K562 (cell line): ENCODE measurements around the gene CCR7. TPM values are rescaled to one million over a fixed set of nuclear protein-coding genes. Genes with fewer than 3 reads are reported as not detected.
A peak's percentile ranks its signal among the peaks of the same experiment; 100 is the strongest.

Source experiments
- ATAC-seq: fragments of 200-7000 bp; cut with Tn5 transposase; 3 replicates; pipeline ENCODE4 v1.9.1; 2020; ENCODE audit warnings: moderate library complexity
- BruUV-seq: library from RNA; stranded (reverse); fragments of 400-500 nt; replicated peaks from 2 replicates; lab custom pipeline; 2021; lab: Mats Ljungman, UMichigan
- CTCF ChIA-PET: fragments of 300-600 bp; formaldehyde crosslinking; extraction: SDS; loops from one replicate; lab custom pipeline; 2021; ENCODE audit warnings: low intra/inter-chr PET ratio; lab: Yijun Ruan, JAX
- POLR2A ChIA-PET: fragments of 300-600, 350-650 bp; sonication (Branson Sonifier 250); formaldehyde crosslinking; extraction: SDS; loops from one replicate; lab custom pipeline; 2021; ENCODE audit warnings: antibody characterized with exemption, inconsistent platforms; lab: Yijun Ruan, JAX
- DNase-seq, 4 experiments: peaks; one replicate each; pipeline versions ENCODE4 v3.0.0 to v3.0.0-alpha.2; 2011 to 2018; ENCODE audit warnings: low spot score in 3 of 4, mixed read lengths in 3 of 4; ENCODE audit errors: extremely low read depth in 1 of 4
- FAIRE-seq: peaks from 2 replicates; lab custom pipeline; 2011; peaks lifted over from hg19 to GRCh38; lab: Jason Lieb, UNC
- H2AFZ ChIP-seq: 2 replicates; pipeline ENCODE4 v1.6.0; 2011; ENCODE audit warnings: low read depth, low read length, control low read depth, inconsistent platforms
- H3K27ac ChIP-seq: fragments of 200-600 bp; 3 replicates; pipeline ENCODE4 v1.8.0; 2011; ENCODE audit warnings: low read depth, mild to moderate bottlenecking, control low read depth, inconsistent platforms, low read length, moderate library complexity, mixed read lengths; ENCODE audit errors: extremely low read depth
- H3K27me3 ChIP-seq, 2 experiments: fragments of 300-600 bp in 1 of 2; 2 replicates in 1 of 2; 3 replicates in 1 of 2; pipeline versions ENCODE4 v1.6.0 to v1.8.0; 2011; ENCODE audit warnings: inconsistent platforms in 2 of 2, low read length in 2 of 2, mild to moderate bottlenecking in 1 of 2, mixed read lengths in 1 of 2, moderate library complexity in 1 of 2; ENCODE audit not compliant: control insufficient read depth in 2 of 2, insufficient read depth in 2 of 2
- H3K36me3 ChIP-seq: fragments of 300-600 bp; 3 replicates; pipeline ENCODE4 v1.8.0; 2011; ENCODE audit warnings: mild to moderate bottlenecking, low read length, inconsistent platforms; ENCODE audit not compliant: control insufficient read depth, insufficient read depth
- H3K4me1 ChIP-seq, 2 experiments: fragments of 200-600 bp in 1 of 2; replicated peaks in 1 of 2; 2 replicates in 1 of 2; 3 replicates in 1 of 2; pipeline versions ENCODE4 v1.5.1 to v1.8.0; 2011; ENCODE audit warnings: inconsistent platforms in 2 of 2, low read length in 2 of 2, mild to moderate bottlenecking in 1 of 2, mixed read lengths in 1 of 2, moderate library complexity in 1 of 2; ENCODE audit not compliant: control insufficient read depth in 2 of 2, insufficient read depth in 2 of 2
- H3K4me2 ChIP-seq: 2 replicates; pipeline ENCODE4 v1.6.1; 2011; ENCODE audit warnings: low read length, control low read depth, inconsistent platforms, mixed read lengths; ENCODE audit not compliant: insufficient read depth
- H3K4me3 ChIP-seq: fragments of 200-600 bp; sonication (generic), shearing (Covaris generic); 2 replicates; pipeline ENCODE4 v1.5.1; 2016; ENCODE audit warnings: control low read depth, inconsistent platforms
- H3K79me2 ChIP-seq: fragments of 200-600 bp; 3 replicates; pipeline ENCODE4 v1.8.0; 2011; ENCODE audit warnings: low read length, inconsistent platforms; ENCODE audit not compliant: control insufficient read depth, insufficient read depth
- H3K9ac ChIP-seq, 2 experiments: 2 replicates each; pipeline versions ENCODE4 v1.6.0 to v1.6.1; 2011; ENCODE audit warnings: low read depth in 2 of 2, low read length in 2 of 2, control low read depth in 1 of 2, inconsistent platforms in 1 of 2, mild to moderate bottlenecking in 1 of 2, mixed read lengths in 1 of 2; ENCODE audit not compliant: insufficient read depth in 1 of 2
- H3K9me1 ChIP-seq: one replicate; pipeline ENCODE4 v1.6.0; 2011; ENCODE audit warnings: inconsistent platforms, mild to moderate bottlenecking, low read length, moderate library complexity; ENCODE audit not compliant: control insufficient read depth, insufficient read depth
- H3K9me3 ChIP-seq: replicated peaks from 2 replicates; pipeline ENCODE4 v1.5.1; 2011; ENCODE audit warnings: low read depth, low read length, inconsistent platforms; ENCODE audit not compliant: control insufficient read depth, insufficient read depth
- H4K20me1 ChIP-seq: replicated peaks from 2 replicates; pipeline ENCODE4 v1.6.1; 2011; ENCODE audit warnings: low read length, inconsistent platforms, mixed read lengths; ENCODE audit not compliant: control insufficient read depth, insufficient read depth
- BCOR ChIP-seq: fragments of 450-650 bp; IDR thresholded peaks from 2 replicates; pipeline ENCODE4 v1.6.1; 2016
- CBX3 ChIP-seq, 2 experiments: IDR thresholded peaks; 1 replicate in 1 of 2; 2 replicates in 1 of 2; pipeline ENCODE4 v1.6.1; 2012; ENCODE audit warnings: inconsistent platforms in 2 of 2, low read length in 2 of 2, borderline replicate concordance in 1 of 2, control low read depth in 1 of 2
- DIDO1 ChIP-seq: fragments of 450-650 bp; IDR thresholded peaks from 2 replicates; pipeline ENCODE4 v1.6.1; 2016; ENCODE audit warnings: low read depth, missing biosample characterization, missing genetic modification characterization
- HDAC2 ChIP-seq: fragments of 450-650 bp; IDR thresholded peaks from 2 replicates; pipeline ENCODE4 v1.6.1; 2016; ENCODE audit warnings: mild to moderate bottlenecking
- RB1 ChIP-seq: fragments of 450-650 bp; IDR thresholded peaks from 2 replicates; pipeline ENCODE4 v1.6.1; 2017; ENCODE audit warnings: low read depth, mild to moderate bottlenecking
- RBM25 ChIP-seq: fragments of 200-400 bp; formaldehyde crosslinking; IDR thresholded peaks from 2 replicates; pipeline ENCODE4 v1.6.1; 2018; ENCODE audit warnings: low read length, low read depth, moderate library complexity; ENCODE audit not compliant: severe bottlenecking
- SLC30A9 ChIP-seq: fragments of 250-450 bp; sonication (Bioruptor Pico); IDR thresholded peaks from 2 replicates; pipeline ENCODE4 v1.8.0; 2022; ENCODE audit warnings: mild to moderate bottlenecking, moderate library complexity
- TEAD4 ChIP-seq, 2 experiments: sonication (generic) in 1 of 2; formaldehyde crosslinking in 1 of 2; IDR thresholded peaks; 2 replicates each; pipeline versions ENCODE4 v1.6.1 to v1.8.0; 2012 to 2022; ENCODE audit warnings: borderline replicate concordance in 1 of 2, inconsistent platforms in 1 of 2, low read length in 1 of 2, mild to moderate bottlenecking in 1 of 2, missing genetic modification reagents in 1 of 2
- WGBS: fragments of 100-300 bp; shearing (Covaris generic); methylation state at CpG from one replicate; pipeline ENCODE4 v1.1.6; 2016; ENCODE audit warnings: low coverage, mixed read lengths; ENCODE audit not compliant: insufficient coverage; ENCODE audit errors: missing lambda C conversion rate; 5-methylcytosine and 5-hydroxymethylcytosine counted together
- in situ Hi-C: fragments of 300-500 bp; cut with MboI; formaldehyde crosslinking; loops from 4 replicates; pipeline ENCODE4 v1.15.0; 2018; ENCODE audit warnings: inconsistent platforms, mixed read lengths
- intact Hi-C: fragments of 100-400 bp; cut with micrococcal nuclease; formaldehyde crosslinking; loops from 2 replicates; pipeline ENCODE4 v1.14.2; 2022
- polyA plus RNA-seq, 8 experiments: library from polyadenylated mRNA; depleted of rRNA in 4 of 8; stranded (reverse) in 5 of 8; unstranded in 3 of 8; fragments of >200 nt; fragmentation: Nextera tagmentation in 2 of 8; fragmentation: Illumina TruSeq in 1 of 8; extraction: Ambion mirVana in 2 of 8; extraction: Trizol in 1 of 8; gene quantifications; 2 replicates each; pipeline versions ENCODE4 v1.2.1 to v1.2.3, GENCODE V29; 2011 to 2014; ENCODE audit warnings: inconsistent platforms in 1 of 8, missing spikeins in 1 of 8
- total RNA-seq, 7 experiments: library from RNA; depleted of rRNA in 6 of 7; stranded (reverse); fragments of >200 nt in 6 of 7; fragmentation: Illumina TruSeq in 2 of 7; extraction: Trizol in 2 of 7; gene quantifications; 2 replicates each; pipeline versions ENCODE4 v1.2.1 to v1.2.3, GENCODE V29; 2011 to 2021; ENCODE audit warnings: low replicate concordance in 1 of 7
- TF ChIP-seq, protein P1 (sequence below): IDR thresholded peaks from 2 replicates; pipeline ENCODE4 v1.6.1; 2014; ENCODE audit warnings: antibody characterized with exemption
- TF ChIP-seq, protein P2 (sequence below): sonication (generic); formaldehyde crosslinking; IDR thresholded peaks from 2 replicates; pipeline ENCODE4 v1.8.1; 2023; ENCODE audit warnings: mild to moderate bottlenecking, missing genetic modification reagents
- TF ChIP-seq, protein P3 (sequence below): fragments of 200-800 bp; sonication (Bioruptor generic); IDR thresholded peaks from 2 replicates; pipeline ENCODE4 v1.6.1; 2017; ENCODE audit warnings: missing genetic modification characterization, missing compliant biosample characterization
- TF ChIP-seq, protein P4 (sequence below): fragments of 450-650 bp; IDR thresholded peaks from 2 replicates; pipeline ENCODE4 v1.6.1; 2016

CCR7 gene
- total and polyA plus RNA-seq, 9 of the 15 experiments (the other 6 are each of a cell fraction or from before 2014, with no cell fraction given), result 0.14 to 1.4 (median 0.56) TPM

DNA sequence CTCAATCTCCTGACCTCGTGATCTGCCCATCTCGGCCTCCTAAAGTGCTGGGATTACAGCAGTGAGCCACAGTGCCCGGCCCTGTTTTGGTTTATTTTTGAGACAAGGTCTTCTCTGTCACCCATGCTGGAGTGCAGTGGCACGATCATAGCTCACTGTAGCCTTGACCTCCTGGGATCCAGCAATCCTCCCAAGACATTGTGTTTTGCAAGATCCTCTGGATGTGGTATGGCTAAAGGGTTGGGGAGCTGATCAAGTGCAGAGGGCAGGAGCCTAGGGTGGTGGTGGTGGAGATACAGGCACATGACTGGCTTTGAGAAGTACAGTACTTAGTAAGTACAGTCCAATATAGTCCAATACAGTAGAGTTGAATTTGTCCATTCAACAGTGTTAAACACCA, 47.3 kb downstream of the CCR7 start (continued):
- TF ChIP-seq, protein P1, sequence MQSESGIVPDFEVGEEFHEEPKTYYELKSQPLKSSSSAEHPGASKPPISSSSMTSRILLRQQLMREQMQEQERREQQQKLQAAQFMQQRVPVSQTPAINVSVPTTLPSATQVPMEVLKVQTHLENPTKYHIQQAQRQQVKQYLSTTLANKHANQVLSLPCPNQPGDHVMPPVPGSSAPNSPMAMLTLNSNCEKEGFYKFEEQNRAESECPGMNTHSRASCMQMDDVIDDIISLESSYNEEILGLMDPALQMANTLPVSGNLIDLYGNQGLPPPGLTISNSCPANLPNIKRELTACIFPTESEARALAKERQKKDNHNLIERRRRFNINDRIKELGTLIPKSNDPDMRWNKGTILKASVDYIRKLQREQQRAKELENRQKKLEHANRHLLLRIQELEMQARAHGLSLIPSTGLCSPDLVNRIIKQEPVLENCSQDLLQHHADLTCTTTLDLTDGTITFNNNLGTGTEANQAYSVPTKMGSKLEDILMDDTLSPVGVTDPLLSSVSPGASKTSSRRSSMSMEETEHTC, result no peak
- TF ChIP-seq, protein P2, sequence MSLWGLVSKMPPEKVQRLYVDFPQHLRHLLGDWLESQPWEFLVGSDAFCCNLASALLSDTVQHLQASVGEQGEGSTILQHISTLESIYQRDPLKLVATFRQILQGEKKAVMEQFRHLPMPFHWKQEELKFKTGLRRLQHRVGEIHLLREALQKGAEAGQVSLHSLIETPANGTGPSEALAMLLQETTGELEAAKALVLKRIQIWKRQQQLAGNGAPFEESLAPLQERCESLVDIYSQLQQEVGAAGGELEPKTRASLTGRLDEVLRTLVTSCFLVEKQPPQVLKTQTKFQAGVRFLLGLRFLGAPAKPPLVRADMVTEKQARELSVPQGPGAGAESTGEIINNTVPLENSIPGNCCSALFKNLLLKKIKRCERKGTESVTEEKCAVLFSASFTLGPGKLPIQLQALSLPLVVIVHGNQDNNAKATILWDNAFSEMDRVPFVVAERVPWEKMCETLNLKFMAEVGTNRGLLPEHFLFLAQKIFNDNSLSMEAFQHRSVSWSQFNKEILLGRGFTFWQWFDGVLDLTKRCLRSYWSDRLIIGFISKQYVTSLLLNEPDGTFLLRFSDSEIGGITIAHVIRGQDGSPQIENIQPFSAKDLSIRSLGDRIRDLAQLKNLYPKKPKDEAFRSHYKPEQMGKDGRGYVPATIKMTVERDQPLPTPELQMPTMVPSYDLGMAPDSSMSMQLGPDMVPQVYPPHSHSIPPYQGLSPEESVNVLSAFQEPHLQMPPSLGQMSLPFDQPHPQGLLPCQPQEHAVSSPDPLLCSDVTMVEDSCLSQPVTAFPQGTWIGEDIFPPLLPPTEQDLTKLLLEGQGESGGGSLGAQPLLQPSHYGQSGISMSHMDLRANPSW (CRISPR knock-in tag), result no peak
- TF ChIP-seq SLC30A9, result no peak
- TF ChIP-seq, protein P3, sequence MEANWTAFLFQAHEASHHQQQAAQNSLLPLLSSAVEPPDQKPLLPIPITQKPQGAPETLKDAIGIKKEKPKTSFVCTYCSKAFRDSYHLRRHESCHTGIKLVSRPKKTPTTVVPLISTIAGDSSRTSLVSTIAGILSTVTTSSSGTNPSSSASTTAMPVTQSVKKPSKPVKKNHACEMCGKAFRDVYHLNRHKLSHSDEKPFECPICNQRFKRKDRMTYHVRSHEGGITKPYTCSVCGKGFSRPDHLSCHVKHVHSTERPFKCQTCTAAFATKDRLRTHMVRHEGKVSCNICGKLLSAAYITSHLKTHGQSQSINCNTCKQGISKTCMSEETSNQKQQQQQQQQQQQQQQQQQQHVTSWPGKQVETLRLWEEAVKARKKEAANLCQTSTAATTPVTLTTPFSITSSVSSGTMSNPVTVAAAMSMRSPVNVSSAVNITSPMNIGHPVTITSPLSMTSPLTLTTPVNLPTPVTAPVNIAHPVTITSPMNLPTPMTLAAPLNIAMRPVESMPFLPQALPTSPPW, result no peak

DNA sequence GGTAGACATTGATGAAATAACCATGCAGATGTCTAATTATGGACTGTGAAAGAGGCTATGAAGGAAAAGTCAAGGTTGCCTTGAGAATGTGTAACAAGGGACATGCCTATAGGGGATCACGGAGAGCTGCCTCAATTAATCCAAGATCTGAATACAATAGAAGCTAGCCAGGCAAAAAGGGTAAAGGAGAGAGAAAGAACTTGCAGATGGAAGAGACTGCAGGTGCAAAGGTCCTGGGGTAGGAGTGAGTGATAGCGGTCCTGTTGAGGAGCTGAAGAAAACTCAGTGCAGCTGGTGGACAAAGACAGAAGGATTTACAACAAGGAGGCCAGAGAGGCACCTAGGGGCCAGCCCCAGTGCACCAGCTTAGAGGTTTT, 48.0 kb downstream of the CCR7 start:
- Histone ChIP-seq H3K4me2 (peak overlapping the region; percentile 56; the same call in 1 of the 2 replicates), H3K27me3 (no peaks in the 10 kb centered on the region), H3K4me3 (no peak overlapping the region), H3K9me1 (no peaks in the 10 kb centered on the region), H4K20me1 (no peaks in the 10 kb centered on the region), H3K36me3 (no peaks in the 10 kb centered on the region), H3K27ac (peak overlapping the region; percentile 75), H3K79me2 (no peaks in the 10 kb centered on the region), H2AFZ (peak overlapping the region; percentile 14; the same call in 1 of the 2 replicates), H3K9ac (peak overlapping the region; percentile 30 to 40; a peak in 2 of 4 replicates), H3K9me3 (no peaks in the 10 kb centered on the region), H3K4me1 (peaks cover 25 to 42% of the 10 kb centered on the region in 2 experiments)
- intact Hi-C loops (no loop called here), in situ Hi-C loops (no loop called here)
- WGBS, result 28% methylated on average over 2 of the region's 2 CpGs
- DNase-seq, result peak in 1 of 4 experiments; percentile 40
- FAIRE-seq, result no peak
- ATAC-seq, result peak; percentile 10; the same call in 2 of the 3 replicates
- CTCF ChIA-PET, result no interaction called here
- POLR2A ChIA-PET, result interaction anchor here (0.7 to 1.0 kb wide), 3 partner anchors 9 to 34 kb away, joined by 3 read pairs; no protein-coding TSS in a partner anchor
- BruUV-seq, result TSS peak; percentile 73
- TF ChIP-seq BCOR (peak; percentile 94), HDAC2 (peak; percentile 63; the same call in 1 of the 2 replicates), CBX3 (IDR thresholded peaks at IDR 0.05; ENCODE audit: borderline replicate concordance in 1 of 2, low read length in 2 of 2) (peak in 1 of 2 experiments; percentile 59; a peak in 1 of 3 replicates), RBM25 (peak; percentile 98), RB1 (no peak), TEAD4 (IDR thresholded peaks at IDR 0.05; ENCODE audit: low read length) (no peak), TEAD4 (CRISPR knock-in tag; IDR thresholded peaks at IDR 0.05; ENCODE audit: borderline replicate concordance) (no peak), DIDO1 (tag) (no peak)
- TF ChIP-seq, protein P4, sequence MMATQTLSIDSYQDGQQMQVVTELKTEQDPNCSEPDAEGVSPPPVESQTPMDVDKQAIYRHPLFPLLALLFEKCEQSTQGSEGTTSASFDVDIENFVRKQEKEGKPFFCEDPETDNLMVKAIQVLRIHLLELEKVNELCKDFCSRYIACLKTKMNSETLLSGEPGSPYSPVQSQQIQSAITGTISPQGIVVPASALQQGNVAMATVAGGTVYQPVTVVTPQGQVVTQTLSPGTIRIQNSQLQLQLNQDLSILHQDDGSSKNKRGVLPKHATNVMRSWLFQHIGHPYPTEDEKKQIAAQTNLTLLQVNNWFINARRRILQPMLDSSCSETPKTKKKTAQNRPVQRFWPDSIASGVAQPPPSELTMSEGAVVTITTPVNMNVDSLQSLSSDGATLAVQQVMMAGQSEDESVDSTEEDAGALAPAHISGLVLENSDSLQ, result 0 out of 2 replicates have a peak, but pooled peaks have one; percentile 12
